ENCODE measurements around the gene ATR.

The ATR gene

GRCh38 chr3:142523921-142524566, 54.5 kb downstream of the ATR start:
- DNase-seq (ENCODE audit: low spot score), result no peak

- no peak for DNase-seq (ENCODE audit: low spot score)
Measured at GRCh38 chr3:142509079-142509478, 69.5 kb downstream of the ATR start.

- no peak for DNase-seq (ENCODE audit: low spot score)
Measured at GRCh38 chr3:142507241-142507640, 71.3 kb downstream of the ATR start.

GRCh38 chr3:142502187-142502985, 76.1 kb downstream of the ATR start:
- no peak for DNase-seq (ENCODE audit: low spot score)

DNA sequence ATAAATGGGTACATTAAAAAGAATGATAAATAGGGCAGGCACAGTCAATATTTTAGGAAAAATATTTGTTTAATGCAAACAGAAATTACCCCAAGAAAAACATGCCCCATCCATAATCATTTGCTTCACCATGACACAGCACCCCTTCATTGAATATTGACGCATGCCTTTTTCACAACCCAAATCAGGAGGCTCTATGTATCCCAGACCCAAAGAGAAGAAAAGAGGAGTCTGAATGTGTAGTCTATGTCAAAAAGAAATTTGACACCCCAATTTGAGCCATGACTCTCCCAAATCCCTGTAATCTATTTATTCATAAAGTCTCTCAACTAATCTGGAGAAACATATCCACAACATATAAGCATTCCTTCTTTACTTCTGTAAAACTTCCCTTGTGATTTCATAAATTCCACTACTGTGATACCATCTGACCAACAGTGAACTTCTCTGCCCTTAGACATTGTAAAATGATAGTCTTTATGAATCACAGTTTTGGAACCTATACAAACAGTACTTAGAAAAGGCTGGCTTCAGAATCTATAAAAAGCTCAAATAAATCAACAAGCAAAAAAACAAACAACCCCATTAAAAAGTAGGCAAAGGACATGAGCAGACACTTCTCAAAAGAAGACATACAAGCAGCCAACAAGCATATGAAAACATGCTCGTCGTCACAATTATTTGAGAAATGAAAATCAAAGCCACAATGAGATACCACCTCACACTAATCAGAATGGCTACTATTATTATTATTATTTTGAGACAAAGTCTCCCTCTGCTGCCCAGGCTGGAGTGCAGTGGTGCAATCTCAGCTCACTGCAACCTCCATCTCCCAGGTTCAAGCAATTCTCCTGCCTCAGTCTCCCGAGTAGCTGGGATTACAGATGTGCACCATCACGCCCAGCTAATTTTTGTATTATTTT, 77.3 kb downstream of the ATR start:
- no peak for DNase-seq (ENCODE audit: low spot score)

DNA sequence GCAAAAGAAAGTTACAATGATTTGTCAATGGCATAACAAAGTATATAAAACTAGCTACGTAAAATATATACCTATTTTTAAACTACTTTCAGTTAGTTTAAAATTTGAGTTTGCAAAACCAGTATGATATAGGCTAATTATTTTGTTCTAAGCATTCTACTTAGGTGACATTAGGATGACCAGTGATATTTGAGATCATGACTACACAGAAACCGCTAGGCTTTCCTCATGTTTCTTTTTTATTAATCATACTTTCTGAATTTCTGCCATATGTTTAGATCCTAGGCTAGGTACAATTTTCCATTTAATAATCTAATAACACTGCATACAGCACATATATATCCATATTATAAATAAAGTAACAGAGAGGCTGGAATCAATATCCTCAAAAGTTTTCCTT, 78.3 kb downstream of the ATR start:
- no peak for DNase-seq (ENCODE audit: low spot score)

- DNase-seq (ENCODE audit: low spot score), result no peak
Measured at GRCh38 chr3:142498397-142499180, 79.9 kb downstream of the ATR start.

DNA sequence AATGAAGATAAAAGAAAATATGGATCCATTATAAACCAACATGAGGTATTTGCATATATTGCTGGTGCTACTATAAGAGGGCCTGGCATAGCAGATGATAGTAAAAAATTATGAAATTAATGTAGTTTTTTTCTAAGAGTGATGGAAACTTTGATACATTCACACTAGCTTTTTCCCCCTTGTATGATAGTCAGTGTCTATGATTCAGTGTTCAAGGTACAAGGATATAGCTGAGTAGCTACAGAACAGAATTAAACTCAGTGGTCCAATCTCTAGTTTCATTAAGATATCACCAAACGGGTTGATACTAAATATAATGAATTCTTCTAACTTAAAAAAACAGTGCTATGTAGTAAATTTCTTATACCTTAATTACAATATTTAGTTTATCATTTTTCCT, 80.8 kb downstream of the ATR start:
- no peak for DNase-seq (ENCODE audit: low spot score)

DNA sequence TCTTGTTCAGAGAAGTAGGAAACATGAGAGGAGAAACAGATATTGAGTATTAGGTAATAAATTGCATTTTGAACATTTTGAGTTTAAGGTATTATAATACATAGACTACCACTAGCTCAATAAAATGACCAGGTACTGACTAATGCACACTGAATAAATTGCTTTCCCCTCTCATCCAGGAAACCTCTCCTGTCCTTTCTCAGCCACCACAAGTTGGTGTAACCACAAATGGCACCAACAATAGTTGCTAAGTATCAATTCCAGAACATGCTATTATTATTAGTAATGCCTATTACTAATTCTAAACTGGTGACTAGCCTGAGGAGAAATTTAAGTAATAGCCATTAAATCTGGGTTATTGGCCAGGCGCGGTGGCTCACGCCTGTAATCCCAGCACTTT, 83.4 kb downstream of the ATR start:
- no peak for DNase-seq (ENCODE audit: low spot score)

DNA sequence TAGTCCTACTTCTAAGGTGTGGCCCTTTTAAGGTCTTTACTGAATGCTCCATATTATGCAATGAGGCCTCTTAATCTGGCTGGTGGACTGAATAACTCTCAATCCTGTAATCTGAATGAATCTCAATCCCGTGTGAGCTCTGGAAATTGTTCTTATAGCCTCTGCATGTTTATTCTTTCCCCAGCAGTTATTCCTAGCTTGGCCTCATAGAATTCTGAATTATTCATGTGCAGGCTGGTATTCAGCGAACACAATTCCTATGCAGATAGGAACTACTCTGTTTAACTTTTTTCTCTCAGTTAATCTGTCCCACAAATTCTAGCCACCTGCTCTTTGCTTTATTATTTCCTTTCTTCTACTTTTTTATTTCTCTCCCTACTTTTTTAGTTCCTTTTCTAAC, 86.3 kb downstream of the ATR start:
- DNase-seq (ENCODE audit: low spot score), result no peak

GRCh38 chr3:142489572-142490323, 88.8 kb downstream of the ATR start:
- no peak for DNase-seq (ENCODE audit: low spot score)

DNA sequence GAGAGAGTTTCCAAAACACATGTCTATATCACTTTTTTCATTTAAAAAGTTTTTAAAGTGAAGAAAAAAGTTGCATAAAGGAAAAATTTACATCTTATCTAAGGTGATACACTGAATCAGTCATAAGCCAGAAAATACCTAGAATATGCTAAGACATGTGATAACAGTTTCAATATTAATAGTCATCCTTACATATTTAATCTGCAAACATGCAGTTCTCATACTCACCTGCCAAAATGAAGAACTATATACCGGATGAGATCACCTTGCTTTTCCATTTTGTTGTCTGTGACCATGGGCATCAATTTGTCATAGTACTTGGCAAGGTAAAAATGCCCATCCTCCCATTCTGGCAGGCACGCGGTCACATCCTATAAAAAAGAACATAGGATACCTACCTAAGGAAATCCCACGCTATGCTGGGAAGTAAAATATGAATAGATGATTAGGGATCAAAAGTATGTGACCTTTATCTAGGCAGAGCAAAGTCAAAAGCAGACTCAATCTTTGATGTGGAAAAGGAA, 93.6 kb downstream of the ATR start:
- no peak for DNase-seq (ENCODE audit: low spot score)

GRCh38 chr3:142481196-142481595, 97.3 kb downstream of the ATR start:
- DNase-seq (ENCODE audit: low spot score), result no peak

DNA sequence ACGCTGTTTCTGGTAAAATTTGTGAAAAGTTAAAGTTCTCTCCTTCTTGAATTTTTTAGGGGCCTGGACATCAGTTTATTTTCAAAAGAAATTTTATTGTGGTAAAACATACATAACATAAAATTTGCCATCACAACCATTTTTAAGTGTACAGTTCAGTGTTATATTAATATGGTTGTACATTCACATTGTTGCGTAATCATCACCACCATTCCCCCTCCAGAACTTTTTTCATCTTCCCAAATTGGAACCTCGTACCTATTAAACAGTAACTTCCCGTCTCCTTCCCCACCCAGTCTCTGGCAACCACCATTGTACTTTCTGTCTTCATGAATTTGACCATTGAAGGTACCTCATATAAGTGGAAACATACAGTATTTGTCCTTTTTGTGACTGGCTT, 107.7 kb downstream of the ATR start:
- DNase-seq (ENCODE audit: low spot score), result no peak

GRCh38 chr3:142468456-142468855, 110.1 kb downstream of the ATR start:
- DNase-seq (ENCODE audit: low spot score), result no peak

DNA sequence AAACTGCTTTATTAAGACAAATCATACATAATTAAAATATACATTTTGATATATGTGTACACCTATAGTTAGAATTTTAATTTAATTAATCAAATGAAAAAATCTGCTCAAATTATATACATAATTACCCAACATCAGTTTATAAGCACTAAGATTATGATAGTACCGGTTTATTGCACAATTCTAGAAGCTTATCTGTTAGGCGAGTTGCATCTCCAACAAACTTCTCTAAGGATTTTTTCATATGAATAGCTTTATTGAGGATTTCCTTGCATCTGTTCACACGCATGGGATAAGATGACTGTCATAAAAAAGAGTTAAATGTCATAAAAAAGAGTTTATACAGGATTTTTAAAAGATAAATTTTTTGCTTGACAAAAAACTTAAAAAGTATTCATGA, 110.8 kb downstream of the ATR start:
- DNase-seq (ENCODE audit: low spot score), result no peak

GRCh38 chr3:142460689-142461088, 117.8 kb downstream of the ATR start:
- DNase-seq (ENCODE audit: low spot score), result no peak

- DNase-seq (ENCODE audit: low spot score), result no peak
Measured at GRCh38 chr3:142459929-142460328, 118.6 kb downstream of the ATR start.

DNA sequence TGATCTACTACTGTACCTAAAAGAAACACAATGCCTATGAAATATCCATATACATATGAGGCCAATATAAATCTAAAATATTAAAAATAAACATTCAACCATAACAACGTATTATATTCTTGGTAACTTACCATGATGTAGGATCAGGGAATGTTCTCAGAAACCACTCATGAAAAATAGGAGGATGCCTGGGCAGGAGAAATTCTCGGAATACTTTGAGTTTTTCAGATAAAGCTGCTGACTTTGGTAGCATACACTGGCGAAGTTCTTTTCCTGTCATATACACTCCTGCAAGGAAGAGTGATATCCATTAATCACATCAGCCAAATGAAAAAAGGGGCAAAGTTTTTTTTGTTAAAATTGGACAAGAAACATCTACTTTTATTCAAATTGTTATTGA, 119.4 kb downstream of the ATR start:
- no peak for DNase-seq (ENCODE audit: low spot score)

GRCh38 chr3:142450881-142451280, 127.7 kb downstream of the ATR start:
- no peak for DNase-seq (ENCODE audit: low spot score)

GRCh38 chr3:142450189-142450588, 128.3 kb downstream of the ATR start:
- no peak for DNase-seq (ENCODE audit: low spot score)
